ENCODE results near the gene ABCG2.
"Not testable (repeated sequence)": the region's sequence is repeated elsewhere in the genome, so short reads cannot be mapped to it uniquely, and the experiment has no call there.

The ABCG2 gene

DNA sequence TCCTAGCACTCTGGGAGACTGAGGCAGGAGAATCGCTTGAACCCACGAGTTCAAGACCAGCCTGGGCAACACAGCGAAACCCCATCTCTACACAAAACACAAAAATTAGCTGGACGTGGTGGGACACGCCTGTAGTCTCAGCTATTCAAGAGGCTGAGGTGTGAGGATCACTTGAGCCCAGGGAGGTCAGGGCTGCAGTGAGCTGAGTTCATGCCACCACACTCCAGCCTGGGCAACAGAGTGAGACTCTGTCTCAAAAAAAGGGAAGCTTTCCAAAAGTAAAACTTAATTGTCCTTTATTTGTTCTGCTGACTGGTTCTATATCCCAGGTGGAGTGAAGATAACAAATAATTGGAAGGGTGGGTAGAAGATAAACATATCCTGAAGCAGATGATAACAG lies 45.6 kb downstream of the ABCG2 start:
- DNase-seq (ENCODE audit: low read depth in 2 of 2) = no peak

DNA sequence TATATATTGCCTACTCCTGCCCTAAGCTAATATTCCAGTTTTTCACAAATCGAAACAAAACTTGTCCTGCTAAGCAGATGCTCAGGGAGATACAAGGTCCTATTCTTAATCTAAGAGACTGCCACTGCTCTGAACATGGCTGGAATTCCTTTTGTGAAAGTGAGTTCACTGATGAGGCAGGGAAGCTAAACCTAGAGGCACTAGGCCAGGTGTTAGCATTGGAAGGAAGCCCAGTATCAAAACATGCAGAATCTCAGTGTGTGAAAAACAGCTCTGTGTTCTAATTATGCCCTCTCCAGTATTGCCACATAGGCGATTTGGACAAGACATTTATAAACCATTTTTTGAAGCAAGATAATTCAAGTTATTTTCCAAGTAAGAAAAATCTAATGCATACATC lies 47.6 kb downstream of the ABCG2 start:
- DNase-seq (ENCODE audit: low read depth in 2 of 2) = no peak

DNA sequence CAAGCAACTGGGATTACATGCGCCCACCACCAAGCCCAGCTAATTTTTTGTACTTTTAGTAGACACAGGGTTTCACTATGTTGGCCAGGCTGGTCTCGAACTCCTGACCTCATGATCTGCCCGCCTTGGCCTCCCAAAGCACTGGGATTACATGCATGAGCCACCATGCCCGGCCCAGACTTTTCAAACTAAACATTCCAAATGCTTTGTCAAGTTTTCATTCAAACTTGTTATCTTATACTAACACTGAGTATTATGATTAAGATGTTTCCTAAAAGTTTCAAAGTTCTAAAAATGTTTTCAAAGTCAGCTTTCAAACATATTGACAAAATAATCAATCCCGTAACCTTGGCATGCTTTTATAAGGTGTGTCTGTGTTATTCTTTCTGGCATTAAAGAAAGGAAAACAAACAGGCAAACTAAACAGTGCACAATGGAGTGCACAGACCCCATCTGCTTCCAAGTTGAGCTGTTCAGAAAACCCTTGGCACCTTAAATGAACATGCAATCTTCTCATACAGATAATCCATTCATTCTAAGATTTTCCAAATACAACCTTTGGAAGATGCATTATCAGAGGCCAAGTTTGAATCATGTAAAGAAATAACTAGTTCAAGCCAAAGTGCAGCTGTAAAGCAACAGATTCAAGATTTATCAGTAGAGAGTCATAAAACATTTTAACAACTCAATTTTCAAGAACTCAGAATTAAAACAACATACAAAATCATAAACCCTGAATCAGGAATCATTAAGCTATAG lies 49.1 kb downstream of the ABCG2 start:
- no peak for DNase-seq (ENCODE audit: low read depth in 2 of 2)

DNA sequence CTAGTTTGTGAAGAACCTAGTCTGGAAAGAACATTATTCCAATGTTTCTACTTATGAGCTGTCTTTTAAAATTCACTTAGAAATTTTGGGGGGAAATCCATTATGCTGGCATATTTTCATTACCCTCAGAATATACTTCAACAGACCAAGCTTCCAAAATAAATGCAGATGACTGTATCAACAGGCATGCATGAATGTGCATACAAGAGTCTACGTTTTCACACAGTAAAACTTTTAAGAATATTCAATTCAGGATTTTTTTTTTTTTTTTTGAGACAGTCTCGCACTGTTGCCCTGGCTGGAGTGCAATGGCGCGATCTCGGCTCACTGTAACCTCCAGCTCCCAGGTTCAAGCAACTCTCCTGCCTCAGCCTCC lies 49.7 kb downstream of the ABCG2 start:
- no peak for DNase-seq (ENCODE audit: low read depth in 2 of 2)

DNA sequence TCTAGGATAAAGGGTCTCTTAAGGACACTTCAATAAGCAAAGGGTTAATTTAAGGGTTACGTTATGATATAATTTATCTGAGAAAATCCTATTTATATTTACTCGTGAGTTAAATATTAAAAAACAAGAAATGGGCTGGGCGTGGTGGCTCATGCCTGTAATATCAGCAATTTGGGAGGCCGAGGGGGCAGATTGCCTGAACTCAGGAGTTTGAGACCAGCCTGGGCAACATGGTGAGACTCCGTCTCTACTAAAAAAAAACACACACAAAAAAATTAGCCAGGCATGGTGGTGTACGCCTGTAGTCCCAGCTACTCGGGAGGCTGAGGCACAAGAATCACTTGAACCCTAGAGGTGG lies 50.4 kb downstream of the ABCG2 start:
- DNase-seq (ENCODE audit: low read depth in 2 of 2) = not testable (repeated sequence)

DNA sequence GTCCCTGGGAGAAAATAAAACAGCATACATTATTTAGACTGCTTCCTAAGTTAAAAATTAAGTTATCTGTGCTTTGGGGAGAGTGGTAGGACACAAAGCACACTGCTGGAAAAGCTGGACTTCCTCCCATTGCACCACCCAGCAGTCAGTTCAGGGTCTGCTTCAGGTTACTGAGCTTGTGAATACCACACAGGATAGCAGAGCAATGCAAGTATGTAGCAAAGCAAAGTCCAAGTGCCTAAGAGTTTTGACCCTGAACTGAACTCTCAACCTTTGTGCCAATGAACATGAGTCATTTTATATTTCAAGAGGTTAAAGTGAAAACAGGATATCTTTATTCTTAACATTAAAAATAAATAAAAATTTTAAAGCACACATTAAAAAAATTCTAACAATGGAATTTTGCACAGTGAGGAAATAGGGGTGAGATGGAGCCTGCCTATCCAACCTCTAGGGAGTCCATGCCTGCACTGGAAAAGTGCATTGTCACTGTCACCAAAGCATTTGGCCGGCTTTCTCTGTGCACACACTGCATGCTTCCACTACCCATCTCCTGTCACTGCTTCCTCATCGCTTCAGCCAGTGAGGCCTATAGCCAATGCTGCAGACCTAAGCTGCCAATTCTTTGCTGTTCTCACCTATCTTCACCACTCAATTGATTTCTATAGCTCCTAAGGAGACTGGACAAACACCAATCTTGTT lies 50.9 kb downstream of the ABCG2 start:
- no peak for DNase-seq (ENCODE audit: low read depth in 2 of 2)

DNA sequence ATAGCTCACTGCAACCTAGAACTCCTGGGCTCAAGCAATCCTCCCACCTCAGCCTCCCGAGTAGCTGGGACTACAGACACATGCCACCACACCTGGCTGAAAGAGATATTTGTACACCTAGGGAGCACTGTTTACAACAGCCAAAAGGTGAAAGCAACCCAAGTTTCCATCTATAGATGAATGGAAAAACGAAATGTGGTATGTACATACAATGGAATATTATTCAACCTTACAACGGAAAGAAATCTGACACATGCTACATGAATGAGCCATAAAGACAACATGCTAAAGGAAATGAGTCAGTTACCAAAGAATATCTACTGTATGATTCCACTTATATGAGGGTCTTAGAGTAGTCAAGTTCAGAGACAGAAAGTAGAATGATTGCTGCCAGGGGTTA lies 52.2 kb downstream of the ABCG2 start:
- DNase-seq (ENCODE audit: low read depth in 2 of 2) = no peak

DNA sequence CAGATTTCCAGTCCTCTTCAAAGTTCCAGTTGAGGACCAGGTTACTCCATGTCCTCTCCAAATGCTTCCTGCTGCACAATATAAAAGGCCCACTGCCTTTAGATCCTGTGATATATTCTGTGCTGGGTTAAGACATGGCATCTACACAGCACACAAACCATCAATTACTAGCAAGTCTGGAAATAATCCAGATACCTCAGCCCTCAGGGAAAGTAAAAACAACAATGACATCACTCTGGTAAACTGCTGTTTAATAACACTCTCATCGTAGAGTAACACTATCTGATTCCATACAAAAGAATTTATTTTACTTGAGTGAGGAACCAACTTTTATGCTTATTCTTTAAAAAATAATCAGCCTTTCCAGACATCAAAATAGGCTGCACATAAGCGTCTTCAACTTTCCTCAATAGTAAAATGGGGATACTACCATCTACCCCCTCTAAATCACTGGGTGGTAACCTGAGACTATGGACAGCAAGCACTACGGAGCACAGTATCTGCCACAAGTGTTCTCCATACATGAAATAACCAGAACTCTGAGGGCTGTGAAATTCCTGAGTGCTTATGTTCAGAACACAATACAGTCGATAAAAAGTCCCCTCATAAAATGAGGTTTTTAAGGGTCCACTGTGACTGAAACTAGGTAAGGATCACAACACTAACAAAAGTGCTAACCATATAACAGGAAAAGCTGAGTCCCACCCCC lies 53.4 kb downstream of the ABCG2 start:
- no peak for DNase-seq (ENCODE audit: low read depth in 2 of 2)

DNA sequence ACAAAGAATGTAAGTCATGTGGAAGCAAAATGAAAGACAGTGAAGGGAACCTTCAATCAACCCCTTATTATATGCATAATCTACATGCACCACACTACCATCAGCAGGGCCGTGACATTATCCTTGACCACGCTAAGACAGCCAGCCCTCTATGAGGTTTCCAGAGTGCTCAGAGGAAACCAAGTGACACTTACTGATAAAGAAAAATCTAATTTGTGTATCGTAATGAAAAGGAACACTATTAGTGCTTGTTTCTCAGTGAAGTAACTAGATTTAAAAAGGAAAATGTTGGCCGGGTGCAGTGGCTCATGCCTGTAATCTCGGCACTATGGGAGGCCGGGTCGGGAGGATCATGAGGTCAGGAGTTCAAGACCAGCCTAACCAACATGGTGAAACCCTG lies 56.4 kb downstream of the ABCG2 start:
- DNase-seq (ENCODE audit: low read depth in 2 of 2) = no peak

DNA sequence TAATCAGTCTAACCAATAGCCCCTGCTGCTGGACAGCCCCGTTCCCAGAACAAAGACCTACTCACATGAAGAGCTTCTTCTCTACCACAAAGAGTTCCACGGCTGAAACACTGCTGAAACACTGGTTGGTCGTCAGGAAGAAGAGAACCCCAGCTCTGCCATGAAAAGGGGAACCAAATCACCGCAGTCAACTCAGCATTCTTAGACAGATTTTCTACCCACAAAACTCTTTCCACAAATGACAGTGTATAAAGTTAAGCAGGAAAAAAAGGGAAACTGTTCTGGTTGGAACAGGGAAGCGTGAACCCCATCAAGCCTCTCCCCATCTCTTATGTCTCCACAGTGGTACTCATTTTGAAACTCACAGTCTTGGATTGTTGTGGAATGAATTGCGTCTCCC lies 57.3 kb downstream of the ABCG2 start:
- DNase-seq (ENCODE audit: low read depth in 2 of 2) = no peak

DNA sequence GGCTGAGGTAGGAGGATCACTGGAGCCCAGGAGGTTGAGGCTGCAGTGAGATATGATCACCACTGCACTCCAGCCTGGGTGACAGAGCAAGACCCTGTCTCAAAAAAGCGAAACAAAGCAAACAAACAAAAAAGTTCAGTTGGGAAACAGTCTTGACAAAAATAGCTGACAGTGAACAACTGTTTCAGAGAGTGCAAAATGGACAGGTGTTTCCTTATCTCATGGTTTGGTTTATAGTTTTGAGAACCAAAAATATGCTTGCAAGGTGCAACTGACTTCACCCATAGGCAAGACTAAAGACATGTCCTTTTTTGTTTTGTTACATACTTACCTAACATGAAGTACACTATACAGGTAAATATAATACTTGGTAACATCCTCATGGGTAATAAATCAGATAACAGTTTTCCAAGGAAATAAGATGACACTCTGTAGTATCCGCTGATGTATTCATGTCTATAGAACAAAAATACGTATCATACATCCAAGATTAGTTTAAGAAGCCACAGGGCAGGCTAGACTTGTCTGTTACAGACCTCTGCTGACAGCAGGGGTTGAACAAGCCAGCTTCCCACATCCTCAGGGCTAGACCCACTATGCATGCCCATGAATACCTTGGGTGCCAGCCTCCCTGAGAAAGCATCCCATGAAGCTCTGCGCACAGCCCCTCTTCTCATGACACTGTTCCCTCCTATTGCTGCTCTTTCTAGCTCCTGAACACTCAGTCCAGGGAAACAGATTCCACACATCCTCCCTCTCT lies 59.3 kb downstream of the ABCG2 start:
- no peak for DNase-seq (ENCODE audit: low read depth in 2 of 2)

DNA sequence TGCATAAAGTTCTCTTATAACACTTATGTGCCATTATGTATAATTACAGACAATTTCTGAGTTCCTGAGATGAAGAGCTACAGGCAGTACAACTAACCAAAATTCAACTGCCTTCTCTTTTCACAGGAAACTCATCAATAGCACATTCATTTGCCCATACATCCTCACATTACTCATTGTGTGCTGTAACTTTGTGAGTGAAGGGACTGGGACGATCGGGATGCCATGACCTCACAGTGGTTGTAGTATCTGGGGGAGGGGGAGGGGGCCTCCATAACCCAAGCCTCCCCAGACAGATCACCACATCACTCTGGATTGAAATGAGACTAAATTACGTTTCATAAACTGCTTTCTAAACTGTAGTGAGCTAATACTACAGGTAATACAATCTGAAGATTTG lies 60.7 kb downstream of the ABCG2 start:
- no peak for DNase-seq (ENCODE audit: low read depth in 2 of 2)

DNA sequence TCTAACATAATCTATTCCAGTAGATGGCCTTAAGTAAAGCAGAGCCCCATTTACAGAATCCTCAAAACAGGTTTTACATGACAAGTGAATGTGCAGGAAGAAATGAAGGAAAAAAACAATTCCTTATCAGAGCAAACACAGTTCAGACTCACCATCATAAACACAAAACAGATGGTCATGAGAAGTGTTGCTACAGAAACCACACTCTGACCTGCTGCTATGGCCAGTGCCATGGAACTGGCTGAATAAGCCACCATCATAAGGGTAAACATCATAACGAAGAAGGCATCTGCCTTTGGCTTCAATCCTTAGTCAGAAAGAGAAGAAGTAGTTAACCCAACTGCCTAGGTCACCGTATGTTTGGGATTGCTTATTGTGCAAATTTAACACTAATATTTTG lies 61.1 kb downstream of the ABCG2 start:
- DNase-seq (ENCODE audit: low read depth in 2 of 2) = no peak

DNA sequence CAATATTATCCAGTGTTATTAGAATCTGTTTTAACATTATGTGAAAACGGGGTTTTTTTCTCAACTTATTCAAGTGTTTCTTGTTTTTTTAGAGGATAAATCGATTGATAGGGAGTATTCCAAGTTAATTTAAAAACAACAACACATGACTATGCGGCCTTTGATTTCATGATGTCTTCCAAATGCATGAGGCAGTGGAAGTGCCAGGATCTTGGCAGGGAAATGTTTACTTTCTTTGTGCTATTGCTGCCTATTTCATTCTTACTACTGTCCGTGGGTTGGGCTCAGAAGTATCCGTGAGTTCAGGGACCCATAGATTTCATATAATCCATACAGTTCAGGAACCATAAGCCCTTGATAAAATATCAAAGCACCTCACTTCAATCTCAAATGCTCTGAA lies 64.6 kb downstream of the ABCG2 start:
- DNase-seq (ENCODE audit: low read depth in 2 of 2) = no peak

DNA sequence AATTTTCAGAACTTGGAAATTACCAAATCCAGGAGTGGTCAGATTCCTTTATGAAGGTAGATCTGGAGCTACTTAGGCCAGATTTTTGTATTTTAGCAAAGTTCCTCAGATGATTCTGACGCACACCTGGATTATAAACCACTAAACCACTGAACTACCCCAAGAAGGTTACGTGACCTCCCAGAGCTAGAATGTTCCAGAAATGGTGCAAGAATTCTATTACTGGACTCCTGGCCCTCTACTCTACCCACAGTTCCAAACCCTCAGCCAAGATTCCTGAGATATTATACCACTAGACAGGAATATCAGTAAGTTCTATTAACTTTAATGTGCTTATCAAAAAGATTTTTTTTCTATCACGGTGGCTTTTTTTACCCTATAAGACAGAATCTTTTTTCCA lies 67.1 kb downstream of the ABCG2 start:
- no peak for DNase-seq (ENCODE audit: low read depth in 2 of 2)

DNA sequence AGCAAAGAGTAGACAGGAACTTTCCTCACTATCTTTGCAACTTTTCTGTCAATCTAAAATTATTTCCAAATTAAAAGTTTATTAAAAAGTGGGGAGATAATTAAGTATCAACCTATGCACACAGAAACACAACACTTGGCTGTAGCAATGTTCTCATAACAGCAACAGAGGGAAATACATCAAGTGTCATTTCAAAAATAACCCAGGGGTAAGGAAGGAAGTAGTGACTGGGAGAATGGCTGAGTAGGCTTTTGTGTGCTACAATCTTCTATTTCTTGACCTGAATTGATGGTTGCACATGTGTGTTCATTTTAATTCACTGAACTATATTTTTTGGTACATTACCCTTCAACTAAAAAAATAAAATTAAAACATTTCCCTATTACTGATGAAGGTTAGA lies 67.5 kb downstream of the ABCG2 start:
- DNase-seq (ENCODE audit: low read depth in 2 of 2) = no peak

DNA sequence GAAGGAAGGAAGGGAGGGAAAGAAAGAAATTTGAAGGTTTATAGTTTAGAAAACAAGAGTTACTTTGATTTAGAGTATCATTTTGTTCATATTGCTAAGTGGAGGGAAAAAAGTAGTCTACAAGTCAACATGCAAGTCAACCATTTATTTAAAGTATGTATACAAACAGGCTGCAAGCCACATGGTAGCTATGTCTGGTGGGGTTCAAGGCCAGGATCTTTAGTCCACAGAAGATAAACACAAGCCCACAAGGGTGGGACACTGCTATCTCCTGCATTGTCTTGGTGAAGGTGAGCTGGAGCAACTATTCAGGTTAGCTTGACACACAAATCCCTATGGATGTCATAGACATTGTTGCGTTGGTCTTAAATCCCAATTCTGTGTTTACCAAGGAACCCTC lies 71.4 kb downstream of the ABCG2 start:
- no peak for DNase-seq (ENCODE audit: low read depth in 2 of 2)

DNA sequence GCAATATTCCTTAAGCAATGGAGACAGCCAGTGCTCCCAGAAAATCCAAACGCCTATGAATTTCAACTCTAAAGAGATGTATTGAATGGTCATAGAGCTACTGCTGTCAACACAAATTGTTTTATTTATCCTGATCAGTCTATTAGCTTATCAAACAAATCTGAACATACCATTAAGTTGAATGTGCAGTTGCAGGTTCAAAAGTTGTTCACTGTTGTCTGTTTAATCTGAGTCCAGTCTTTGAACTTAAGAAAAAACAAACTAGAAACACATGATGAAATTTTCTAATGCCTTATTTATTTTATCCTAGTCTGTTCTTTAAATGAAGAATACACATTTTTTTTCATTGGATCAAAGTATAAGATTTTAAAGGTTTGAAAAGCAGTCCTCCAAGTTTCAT lies 77.8 kb downstream of the ABCG2 start:
- DNase-seq (ENCODE audit: low read depth in 2 of 2) = no peak

DNA sequence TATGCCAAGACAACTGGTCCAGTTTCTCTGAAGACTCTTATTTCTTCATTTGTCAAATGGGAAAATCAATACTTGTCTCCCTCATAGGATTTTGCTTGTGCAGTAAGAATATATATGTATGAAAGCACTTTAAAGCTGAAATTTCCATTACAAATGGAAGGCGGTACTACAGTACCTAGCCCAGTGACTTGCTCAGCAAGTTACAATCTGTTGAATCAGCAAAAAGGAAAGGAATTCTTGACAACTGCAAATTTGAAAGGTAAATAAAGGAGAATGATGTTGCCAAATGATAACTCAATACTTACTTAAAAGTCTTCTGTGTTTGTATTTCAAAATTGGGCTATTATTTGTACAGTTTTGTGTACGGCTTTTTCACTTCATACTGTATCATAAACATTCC lies 79.9 kb downstream of the ABCG2 start:
- no peak for DNase-seq (ENCODE audit: low read depth in 2 of 2)

DNA sequence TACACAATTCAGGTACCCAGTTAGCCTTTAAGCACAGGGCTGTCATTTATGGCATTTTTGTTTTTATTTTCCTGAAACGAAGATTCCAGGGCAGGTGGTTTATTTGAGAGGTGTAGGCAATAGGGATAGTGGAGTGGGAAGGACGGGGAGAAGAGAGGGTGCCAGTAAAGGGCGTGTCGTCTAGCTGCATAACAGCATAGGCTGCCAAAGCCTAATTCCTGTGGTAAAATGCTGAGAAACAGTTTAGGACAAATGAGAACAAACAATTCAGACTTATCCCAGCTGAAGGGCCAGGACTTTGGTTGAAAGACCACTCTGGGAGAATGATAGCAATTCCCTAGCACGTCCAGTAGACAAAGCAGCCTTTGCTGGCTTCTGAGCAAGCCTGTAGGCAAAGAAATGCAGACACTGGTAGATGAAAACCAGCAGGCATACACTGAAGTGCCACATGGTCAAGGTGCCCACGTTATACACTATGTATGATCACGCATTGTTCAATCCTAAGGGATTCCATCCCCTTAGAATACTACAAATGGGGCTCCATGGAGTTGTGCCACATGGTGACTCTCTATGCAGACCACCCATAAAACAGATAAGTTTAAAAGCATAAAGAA lies 80.4 kb downstream of the ABCG2 start:
- no peak for DNase-seq (ENCODE audit: low read depth in 2 of 2)

DNA sequence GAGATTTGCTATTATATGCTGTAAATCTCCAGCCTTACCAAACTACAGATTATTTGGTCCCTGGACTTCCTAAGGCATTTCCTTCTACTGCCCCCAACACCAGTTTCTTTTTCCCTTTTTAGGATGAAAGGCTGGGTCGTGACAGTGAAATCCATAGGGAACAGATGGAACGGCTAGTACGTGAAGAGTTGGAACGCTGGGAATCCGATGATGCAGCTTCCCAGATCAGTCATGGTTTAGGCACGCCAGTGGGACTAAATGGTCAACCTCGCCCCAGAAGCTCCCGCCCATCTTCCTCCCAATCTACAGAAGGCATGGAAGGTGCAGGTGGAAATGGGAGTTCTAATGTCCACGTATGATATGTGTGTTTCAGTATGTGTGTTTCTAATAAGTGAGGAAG lies 83.1 kb downstream of the ABCG2 start:
- no peak for DNase-seq (ENCODE audit: low read depth in 2 of 2)

DNA sequence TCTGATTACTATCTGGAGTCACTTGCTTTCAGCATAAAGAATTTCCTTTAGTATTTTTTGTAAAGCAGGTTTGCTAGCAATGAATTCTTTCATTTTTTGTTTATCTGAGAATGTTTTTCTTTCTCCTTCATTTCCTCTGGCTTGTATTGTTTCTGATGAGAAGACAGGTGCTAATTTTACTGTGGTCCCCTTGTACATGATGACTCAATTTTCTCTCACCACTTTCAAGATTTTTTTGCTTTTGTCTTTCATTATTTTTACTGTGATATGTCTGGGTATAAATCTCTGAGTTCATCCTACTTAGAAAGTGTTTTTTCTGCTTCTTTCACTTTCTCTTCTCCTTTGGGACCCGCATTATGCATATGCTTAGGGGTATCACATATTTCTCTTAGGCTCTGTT lies 88.4 kb downstream of the ABCG2 start:
- DNase-seq (ENCODE audit: low read depth in 2 of 2) = no peak
